Left lung (tissue), 10 donors: Measurements from ENCODE around the gene SDHA. TPM values are rescaled to one million over a fixed set of nuclear protein-coding genes. Genes with fewer than 3 reads are reported as not detected.

Experiments used
- ATAC-seq: fragments of 200-7000 bp; cut with Tn5 transposase; one replicate; pipeline ENCODE4 v1.9.1; 2020; ENCODE audit warnings: moderate library complexity
- DNase-seq, 4 donors: peaks; one replicate each; pipeline ENCODE4 v3.0.0-alpha.2; 2013 to 2020
- H3K27ac ChIP-seq, 2 donors: fragments of 200-600 bp; sonication (generic) in 1 of 2; one replicate each; pipeline versions ENCODE4 v1.5.0 to v1.8.0; 2020 to 2021
- H3K27me3 ChIP-seq, 2 donors: fragments of 200-600 bp; sonication (generic) in 1 of 2; one replicate each; pipeline versions ENCODE4 v1.5.0 to v1.8.0; 2020 to 2021
- H3K36me3 ChIP-seq, 2 donors: fragments of 200-600 bp; sonication (generic) in 1 of 2; one replicate each; pipeline versions ENCODE4 v1.5.0 to v1.8.0; 2020 to 2021
- H3K4me1 ChIP-seq, 2 donors: fragments of 200-600 bp; one replicate each; pipeline ENCODE4 v1.8.0; 2021
- H3K4me3 ChIP-seq, 2 donors: fragments of 200-600 bp; sonication (generic) in 1 of 2; one replicate each; pipeline versions ENCODE4 v1.5.0 to v1.8.0; 2020 to 2021; ENCODE audit warnings: mild to moderate bottlenecking in 1 of 2
- H3K9me3 ChIP-seq, 2 donors: fragments of 200-600 bp; sonication (generic) in 1 of 2; one replicate each; pipeline versions ENCODE4 v1.5.0 to v1.8.0; 2020 to 2021
- intact Hi-C, 2 donors: fragments of 100-400 bp; cut with DNase I; formaldehyde crosslinking; loops; one replicate each; pipeline versions ENCODE4 v1.11.2 to v1.14.2; 2022
- polyA plus RNA-seq, 6 donors: library from polyadenylated mRNA; unstranded; fragments of 120-200 nt; gene quantifications; one replicate each; pipeline ENCODE4 v1.2.1, GENCODE V29; 2013; ENCODE audit not compliant: insufficient read length in 6 of 6
- total RNA-seq, 2 donors: library from RNA; stranded (reverse); fragmentation: NEBNext Ultra II Directional; extraction: Animal tissue kit (Norgen Biotek cat#: 25700); gene quantifications; one replicate each; pipeline ENCODE4 v1.2.1, GENCODE V29; 2021
- TF ChIP-seq, protein P1 (sequence below), 2 donors: fragments of 200-600 bp; sonication (generic) in 1 of 2; IDR thresholded peaks; one replicate each; pipeline versions ENCODE4 v1.5.0 to v1.8.0; 2021; ENCODE audit warnings: antibody characterized with exemption in 2 of 2
- donor health status: DM: no; HTN: yes; CAD: no.
- donor health status: DM: no; HTN: no; CAD: no.

SDHA gene
- total and polyA plus RNA-seq, 8 donors: 95.9 to 113 (median 106) TPM

DNA sequence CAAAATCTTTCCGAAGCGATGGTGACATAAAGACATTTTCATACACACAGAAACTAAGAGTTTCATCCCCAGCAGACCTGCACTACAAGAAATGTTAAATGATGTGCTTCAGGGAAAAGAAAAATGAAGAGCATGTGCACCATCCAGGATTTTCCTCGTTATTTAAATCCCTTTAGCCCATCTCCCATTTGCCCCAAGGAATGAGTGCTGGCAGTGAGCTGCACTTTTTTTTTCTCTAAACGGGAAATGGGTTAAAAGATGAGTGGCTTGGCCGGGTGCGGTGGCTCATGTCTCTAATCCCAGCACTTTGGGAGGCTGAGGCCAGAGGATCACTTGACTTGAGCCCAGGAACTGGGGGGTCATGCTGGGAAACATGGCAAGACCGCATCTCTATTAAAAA, 33.6 kb upstream of the SDHA start:
- Histone ChIP-seq H3K9me3 (no peaks in the 10 kb centered on the region), H3K36me3 (no peaks in the 10 kb centered on the region), H3K4me1 (peaks cover 4 to 6% of the 10 kb centered on the region in 2 donors), H3K4me3 (no peak overlapping the region), H3K27me3 (peaks cover 0 to 14% of the 10 kb centered on the region in 2 donors), H3K27ac (no peak overlapping the region)
- TF ChIP-seq, protein P1, sequence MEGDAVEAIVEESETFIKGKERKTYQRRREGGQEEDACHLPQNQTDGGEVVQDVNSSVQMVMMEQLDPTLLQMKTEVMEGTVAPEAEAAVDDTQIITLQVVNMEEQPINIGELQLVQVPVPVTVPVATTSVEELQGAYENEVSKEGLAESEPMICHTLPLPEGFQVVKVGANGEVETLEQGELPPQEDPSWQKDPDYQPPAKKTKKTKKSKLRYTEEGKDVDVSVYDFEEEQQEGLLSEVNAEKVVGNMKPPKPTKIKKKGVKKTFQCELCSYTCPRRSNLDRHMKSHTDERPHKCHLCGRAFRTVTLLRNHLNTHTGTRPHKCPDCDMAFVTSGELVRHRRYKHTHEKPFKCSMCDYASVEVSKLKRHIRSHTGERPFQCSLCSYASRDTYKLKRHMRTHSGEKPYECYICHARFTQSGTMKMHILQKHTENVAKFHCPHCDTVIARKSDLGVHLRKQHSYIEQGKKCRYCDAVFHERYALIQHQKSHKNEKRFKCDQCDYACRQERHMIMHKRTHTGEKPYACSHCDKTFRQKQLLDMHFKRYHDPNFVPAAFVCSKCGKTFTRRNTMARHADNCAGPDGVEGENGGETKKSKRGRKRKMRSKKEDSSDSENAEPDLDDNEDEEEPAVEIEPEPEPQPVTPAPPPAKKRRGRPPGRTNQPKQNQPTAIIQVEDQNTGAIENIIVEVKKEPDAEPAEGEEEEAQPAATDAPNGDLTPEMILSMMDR (IDR thresholded peaks at IDR 0.05): no peak
- DNase-seq (no peak), ATAC-seq (no peak)
- intact Hi-C loops: no loop called here

DNA sequence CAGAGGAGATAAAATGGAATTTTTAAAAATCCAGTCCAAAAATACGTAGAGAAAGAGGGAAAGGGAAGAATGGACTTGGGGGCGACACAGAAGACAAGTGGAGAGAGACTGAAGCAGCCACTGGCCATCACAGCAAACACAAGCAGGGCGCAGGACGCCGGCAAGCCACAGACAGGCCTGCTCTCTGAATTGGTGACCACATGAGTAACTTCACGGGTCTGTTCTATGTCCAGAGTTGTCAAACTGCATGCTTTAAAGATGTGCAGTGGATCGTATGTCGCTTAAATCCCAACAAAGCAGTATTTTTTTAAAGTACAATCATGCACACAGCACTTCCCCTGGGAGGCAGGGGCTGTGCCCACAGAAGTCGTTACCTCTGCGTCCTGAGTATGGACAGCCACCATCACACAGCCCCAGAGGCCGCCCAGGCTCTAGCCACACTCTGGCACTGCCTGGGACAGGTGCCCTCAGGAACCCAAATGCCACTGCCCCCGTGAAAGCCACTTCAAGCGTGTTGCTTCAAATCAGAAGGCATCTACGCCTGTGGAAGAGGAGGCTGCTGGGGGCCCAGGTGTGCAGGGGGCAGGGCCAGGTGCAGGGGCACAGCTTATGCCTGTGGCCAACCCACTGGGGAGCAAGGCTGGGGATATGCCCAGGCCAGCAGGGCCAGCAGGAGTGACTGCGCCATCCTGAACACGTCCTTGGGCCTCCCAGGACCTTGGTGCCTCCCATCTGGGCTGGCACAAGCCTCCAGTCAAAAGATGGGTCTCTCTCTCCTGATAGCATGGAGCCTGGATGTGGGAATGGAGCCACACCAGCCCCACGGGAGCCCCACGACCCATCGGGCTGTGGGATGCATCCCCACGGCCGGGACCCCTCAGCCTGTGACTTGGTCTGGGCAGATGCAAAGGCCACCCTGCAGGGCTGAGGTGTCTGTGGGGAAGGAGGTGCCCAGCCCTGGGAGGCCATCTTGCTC, 32.7 kb upstream of the SDHA start:
- intact Hi-C loops: no loop called here
- DNase-seq: peak in 1 of 4 donors; percentile 70
- Histone ChIP-seq H3K4me1 (peaks cover 4 to 6% of the 10 kb centered on the region in 2 donors), H3K9me3 (no peaks in the 10 kb centered on the region), H3K27me3 (peaks cover 0 to 15% of the 10 kb centered on the region in 2 donors), H3K36me3 (no peaks in the 10 kb centered on the region), H3K4me3 (no peak overlapping the region), H3K27ac (no peak overlapping the region)
- no peak for ATAC-seq
- TF ChIP-seq, protein P1 (IDR thresholded peaks at IDR 0.05): no peak

DNA sequence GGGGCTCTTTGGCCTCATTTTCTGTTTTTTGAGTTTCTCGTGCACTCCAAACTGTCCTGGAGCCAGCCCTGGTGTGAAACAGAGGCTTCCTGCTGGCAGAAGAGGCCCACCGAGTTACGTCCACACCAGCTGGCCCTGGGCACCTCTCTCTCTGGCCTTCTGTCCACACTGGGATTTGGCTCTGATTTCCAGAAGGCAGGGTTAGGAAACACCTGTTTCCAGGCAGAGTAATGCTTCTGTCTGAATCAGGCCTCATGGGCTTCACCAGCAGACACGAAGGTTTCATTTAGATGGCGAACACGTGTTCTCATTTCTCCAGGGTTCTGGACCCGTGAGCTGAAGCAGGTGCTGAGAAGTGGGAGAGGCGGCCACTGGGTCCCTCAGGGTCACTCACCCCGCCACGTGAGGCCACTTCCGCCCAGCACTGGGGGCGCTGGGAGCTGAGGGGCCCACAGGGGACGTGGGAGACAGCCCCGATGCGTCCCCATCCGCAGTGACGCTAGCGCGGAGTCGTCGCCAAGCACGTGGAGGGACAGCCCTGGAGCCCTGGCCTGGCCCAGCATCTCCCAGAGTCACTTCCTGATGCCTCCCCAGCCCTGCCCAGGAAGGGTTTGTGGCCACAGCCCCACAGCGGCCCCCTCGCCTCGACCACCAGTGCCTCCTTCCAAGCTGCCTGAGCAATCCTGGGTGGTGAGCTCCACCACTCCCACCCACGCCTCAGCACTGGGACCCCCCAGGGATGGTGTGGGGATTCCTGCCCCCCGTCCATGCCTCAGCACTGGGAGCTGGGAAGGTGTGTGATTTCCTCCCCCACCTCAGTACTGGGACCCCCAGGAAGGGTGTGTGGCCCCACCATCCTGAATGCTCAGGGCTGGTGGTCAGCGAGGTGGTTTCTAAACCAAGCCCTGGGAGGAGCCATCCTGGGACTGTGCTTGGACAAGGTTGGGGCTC, 31.8 kb upstream of the SDHA start:
- no peak overlapping the region for H3K4me3 ChIP-seq
- intact Hi-C loops: no loop called here

DNA sequence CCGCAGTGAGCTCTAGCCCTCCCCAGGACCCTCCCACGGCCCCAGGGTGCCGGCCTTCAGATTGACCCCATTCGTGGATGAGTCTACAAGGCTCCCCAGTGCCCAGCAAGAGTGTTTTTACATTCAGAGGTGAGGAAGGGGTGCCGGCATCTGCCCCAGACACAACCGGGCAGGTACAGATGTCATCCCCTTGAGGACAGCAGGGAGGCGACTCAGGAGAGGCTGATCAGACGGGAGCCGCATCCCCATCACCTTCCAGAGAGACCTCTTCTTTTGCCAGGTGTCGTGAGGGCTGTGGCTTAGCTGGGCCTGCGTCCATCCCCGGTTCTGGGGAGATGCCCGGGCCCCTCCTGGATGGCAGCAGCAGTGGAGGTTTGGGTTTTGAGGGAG, 31.1 kb upstream of the SDHA start:
- DNase-seq: peak in 1 of 4 donors; percentile 57
- intact Hi-C loops: no loop called here
- H3K4me3 ChIP-seq: no peak overlapping the region
- no peaks in the 10 kb centered on the region for H3K9me3 ChIP-seq
- no peak for ATAC-seq
- peaks cover 4 to 6% of the 10 kb centered on the region in 2 donors for H3K4me1 ChIP-seq
- peaks cover 4 to 31% of the 10 kb centered on the region in 2 donors for H3K27me3 ChIP-seq
- H3K36me3 ChIP-seq: no peaks in the 10 kb centered on the region
- no peak overlapping the region for H3K27ac ChIP-seq
- TF ChIP-seq, protein P1 (IDR thresholded peaks at IDR 0.05): no peak

More for the DNA sequence above, 31.8 kb upstream of the SDHA start:
- DNase-seq: peak in 1 of 4 donors; percentile 77
- Histone ChIP-seq H3K36me3 (no peaks in the 10 kb centered on the region), H3K4me1 (peaks cover 4 to 6% of the 10 kb centered on the region in 2 donors), H3K9me3 (no peaks in the 10 kb centered on the region), H3K27me3 (peaks cover 4 to 24% of the 10 kb centered on the region in 2 donors), H3K27ac (no peak overlapping the region)
- no peak for ATAC-seq
- TF ChIP-seq, protein P1 (IDR thresholded peaks at IDR 0.05): no peak
